AG04450 (cell line): Measurements from ENCODE around the gene GSTA4. TPM values are rescaled to one million over a fixed set of nuclear protein-coding genes. Genes with fewer than 3 reads are reported as not detected.

Experiments used
- CTCF ChIA-PET: fragments of 300-600, 350-600 bp; formaldehyde crosslinking; extraction: SDS; loops from one replicate; lab custom pipeline; 2022; ENCODE audit warnings: antibody characterized with exemption, inconsistent platforms; lab: Charles Lee
- POLR2A ChIA-PET: fragments of 350-600 bp; formaldehyde crosslinking; extraction: SDS; loops from one replicate; lab custom pipeline; 2021; ENCODE audit warnings: antibody characterized with exemption, inconsistent platforms; lab: Yijun Ruan, JAX
- DNase-seq: peaks from one replicate; pipeline ENCODE4 v3.0.0-alpha.2; 2011; ENCODE audit warnings: low read depth, low spot score
- H3K27ac ChIP-seq: one replicate; pipeline ENCODE4 v1.5.1; 2012; ENCODE audit warnings: low read depth, low read length, control low read depth
- H3K27me3 ChIP-seq: one replicate; pipeline ENCODE4 v1.6.0; 2012; ENCODE audit warnings: low read length; ENCODE audit not compliant: control insufficient read depth, insufficient read depth
- H3K4me3 ChIP-seq: 2 replicates; pipeline ENCODE4 v1.5.1; 2011; ENCODE audit warnings: mild to moderate bottlenecking, low read depth, low read length, control low read depth
- H3K9me3 ChIP-seq: 2 replicates; pipeline ENCODE4 v1.5.1; 2012; ENCODE audit warnings: low read length; ENCODE audit not compliant: control insufficient read depth, insufficient read depth
- polyA plus RNA-seq: library from polyadenylated mRNA; depleted of rRNA; stranded (reverse); fragments of >200 nt; gene quantifications from 2 replicates; pipeline ENCODE4 v1.2.3, GENCODE V29; 2011
- TF ChIP-seq, protein P1 (sequence below): IDR thresholded peaks from 2 replicates; pipeline ENCODE4 v1.5.1; 2011; ENCODE audit warnings: low read depth, low read length, control low read depth, inconsistent platforms

GSTA4 gene
- polyA plus RNA-seq, 1 experiment: 76.7 TPM

- ChIA-PET CTCF (interaction anchor here (1.0 to 1.4 kb wide), 2 partner anchors 19 to 94 kb away, joined by 3 to 7 read pairs; partner anchors contain the start of gene GSTA4), POLR2A (no interaction called here)
- TF ChIP-seq, protein P1, sequence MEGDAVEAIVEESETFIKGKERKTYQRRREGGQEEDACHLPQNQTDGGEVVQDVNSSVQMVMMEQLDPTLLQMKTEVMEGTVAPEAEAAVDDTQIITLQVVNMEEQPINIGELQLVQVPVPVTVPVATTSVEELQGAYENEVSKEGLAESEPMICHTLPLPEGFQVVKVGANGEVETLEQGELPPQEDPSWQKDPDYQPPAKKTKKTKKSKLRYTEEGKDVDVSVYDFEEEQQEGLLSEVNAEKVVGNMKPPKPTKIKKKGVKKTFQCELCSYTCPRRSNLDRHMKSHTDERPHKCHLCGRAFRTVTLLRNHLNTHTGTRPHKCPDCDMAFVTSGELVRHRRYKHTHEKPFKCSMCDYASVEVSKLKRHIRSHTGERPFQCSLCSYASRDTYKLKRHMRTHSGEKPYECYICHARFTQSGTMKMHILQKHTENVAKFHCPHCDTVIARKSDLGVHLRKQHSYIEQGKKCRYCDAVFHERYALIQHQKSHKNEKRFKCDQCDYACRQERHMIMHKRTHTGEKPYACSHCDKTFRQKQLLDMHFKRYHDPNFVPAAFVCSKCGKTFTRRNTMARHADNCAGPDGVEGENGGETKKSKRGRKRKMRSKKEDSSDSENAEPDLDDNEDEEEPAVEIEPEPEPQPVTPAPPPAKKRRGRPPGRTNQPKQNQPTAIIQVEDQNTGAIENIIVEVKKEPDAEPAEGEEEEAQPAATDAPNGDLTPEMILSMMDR: no peak
- Histone ChIP-seq H3K4me3 (no peak overlapping the region), H3K27ac (no peak overlapping the region), H3K27me3 (no peaks in the 10 kb centered on the region), H3K9me3 (no peaks in the 10 kb centered on the region)
- DNase-seq: no peak
Observed at GRCh38 chr6:52976149-52976548, 18.9 kb downstream of the GSTA4 start.

GRCh38 chr6:52975580-52975979 is 19.5 kb downstream of the GSTA4 start:
- Histone ChIP-seq H3K27ac (no peak overlapping the region), H3K4me3 (no peak overlapping the region), H3K9me3 (no peaks in the 10 kb centered on the region), H3K27me3 (no peaks in the 10 kb centered on the region)
- CTCF ChIA-PET: interaction anchor here (1.0 to 1.4 kb wide), 2 partner anchors 19 to 93 kb away, joined by 3 to 7 read pairs; partner anchors contain the start of gene GSTA4
- DNase-seq: no peak
- POLR2A ChIA-PET: no interaction called here
- TF ChIP-seq, protein P1: peak; percentile 8; the same call in 1 of the 2 replicates

DNA sequence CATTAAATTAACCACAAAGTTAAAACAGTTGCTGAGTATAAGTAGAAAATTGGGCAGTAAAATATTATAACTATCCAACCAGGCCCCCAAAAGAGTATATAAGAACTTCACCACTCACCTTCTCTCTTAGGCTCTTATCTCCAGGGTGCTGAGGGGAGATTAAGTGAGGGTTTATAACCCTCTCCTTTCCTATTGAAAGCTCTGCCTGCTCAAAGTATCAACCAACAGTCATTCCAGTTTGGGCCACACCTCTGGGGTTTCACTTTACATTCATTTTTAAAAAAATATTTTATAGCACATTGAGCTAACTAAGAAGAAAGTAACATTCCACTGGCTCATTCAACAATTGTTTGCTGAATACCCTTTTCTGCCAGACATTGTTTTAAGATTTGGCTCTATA is 22.1 kb downstream of the GSTA4 start:
- Histone ChIP-seq H3K4me3 (no peak overlapping the region), H3K27me3 (no peaks in the 10 kb centered on the region), H3K27ac (no peak overlapping the region), H3K9me3 (no peaks in the 10 kb centered on the region)
- TF ChIP-seq, protein P1: no peak
- CTCF ChIA-PET: no interaction called here
- POLR2A ChIA-PET: no interaction called here
- DNase-seq: no peak

DNA sequence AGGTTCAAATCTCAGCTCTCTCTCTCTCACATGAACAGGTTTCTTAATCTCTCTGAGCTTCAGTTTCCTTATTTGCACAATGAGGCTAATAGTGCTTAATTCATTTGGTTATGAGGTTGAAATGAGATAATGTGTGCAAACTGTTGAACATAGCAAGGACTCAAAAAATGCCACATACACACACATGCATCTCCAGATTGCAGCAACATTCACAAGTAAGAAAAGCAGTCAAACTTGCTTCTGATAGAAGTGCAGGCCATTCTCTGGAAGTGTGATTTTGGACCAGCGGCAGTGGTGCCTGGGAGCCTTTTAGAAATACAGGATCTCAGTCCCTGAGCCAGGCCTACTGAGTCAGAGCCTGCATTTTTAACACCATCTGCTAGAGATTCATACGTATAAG is 25.7 kb downstream of the GSTA4 start:
- Histone ChIP-seq H3K4me3 (no peak overlapping the region), H3K27ac (no peak overlapping the region), H3K27me3 (peaks cover 9% of the 10 kb centered on the region), H3K9me3 (no peaks in the 10 kb centered on the region)
- ChIA-PET POLR2A (interaction anchor here (0.6 kb wide), 1 partner anchor 23 kb away, joined by 4 read pairs; no protein-coding TSS in a partner anchor), CTCF (no interaction called here)
- DNase-seq: no peak
- TF ChIP-seq, protein P1: no peak

GRCh38 chr6:52966101-52966500 is 29.0 kb downstream of the GSTA4 start:
- no peak for DNase-seq
- Histone ChIP-seq H3K4me3 (no peak overlapping the region), H3K9me3 (peaks cover 6% of the 10 kb centered on the region), H3K27me3 (peaks cover 9% of the 10 kb centered on the region), H3K27ac (no peak overlapping the region)
- ChIA-PET CTCF (no interaction called here), POLR2A (no interaction called here)
- TF ChIP-seq, protein P1: no peak
